ENCODE results near the gene WNT7B.

WNT7B gene

GRCh38 chr22:45906946-45907345 is 70.0 kb downstream of the WNT7B start:
- Histone ChIP-seq H3K4me1 (ENCODE audit: control insufficient read depth, insufficient read depth, low read length) (no peaks in the 10 kb centered on the region; the same call in 1 of the 2 replicates), H3K9me3 (ENCODE audit: control insufficient read depth, insufficient read depth, low read length) (no peaks in the 10 kb centered on the region), H3K36me3 (ENCODE audit: control insufficient read depth, insufficient read depth, low read length) (no peaks in the 10 kb centered on the region), H3K4me3 (ENCODE audit: low read length) (no peak overlapping the region), H3K27ac (ENCODE audit: low read length) (no peak overlapping the region), H3K27me3 (ENCODE audit: control insufficient read depth, insufficient read depth, low read length) (no peaks in the 10 kb centered on the region)
- DNase-seq (ENCODE audit: low read depth, low spot score): no peak
- WGBS (ENCODE audit: insufficient coverage, insufficient read length): no CpG with 5 or more reads among the region's 13 CpGs

GRCh38 chr22:45905924-45906865 is 70.8 kb downstream of the WNT7B start:
- no CpG with 5 or more reads among the region's 33 CpGs for WGBS (ENCODE audit: insufficient coverage, insufficient read length)
- H3K27ac ChIP-seq (ENCODE audit: low read length): no peak overlapping the region
- no peaks in the 10 kb centered on the region; the same call in 1 of the 2 replicates for H3K4me1 ChIP-seq (ENCODE audit: control insufficient read depth, insufficient read depth, low read length)
- H3K4me3 ChIP-seq (ENCODE audit: low read length): no peak overlapping the region
- H3K36me3 ChIP-seq (ENCODE audit: control insufficient read depth, insufficient read depth, low read length): no peaks in the 10 kb centered on the region
- no peaks in the 10 kb centered on the region for H3K27me3 ChIP-seq (ENCODE audit: control insufficient read depth, insufficient read depth, low read length)
- H3K9me3 ChIP-seq (ENCODE audit: control insufficient read depth, insufficient read depth, low read length): no peaks in the 10 kb centered on the region
- DNase-seq (ENCODE audit: low read depth, low spot score): no peak

- Histone ChIP-seq H3K27me3 (ENCODE audit: control insufficient read depth, insufficient read depth, low read length) (no peaks in the 10 kb centered on the region), H3K9me3 (ENCODE audit: control insufficient read depth, insufficient read depth, low read length) (no peaks in the 10 kb centered on the region), H3K36me3 (ENCODE audit: control insufficient read depth, insufficient read depth, low read length) (no peaks in the 10 kb centered on the region), H3K4me1 (ENCODE audit: control insufficient read depth, insufficient read depth, low read length) (no peaks in the 10 kb centered on the region; the same call in 1 of the 2 replicates), H3K4me3 (ENCODE audit: low read length) (no peak overlapping the region), H3K27ac (ENCODE audit: low read length) (no peak overlapping the region)
- no peak for DNase-seq (ENCODE audit: low read depth, low spot score)
- WGBS (ENCODE audit: insufficient coverage, insufficient read length): no CpG with 5 or more reads among the region's 27 CpGs
These were observed 71.5 kb downstream of the WNT7B start for GRCh38 chr22:45905326-45905923.

GRCh38 chr22:45904236-45904635 is 72.7 kb downstream of the WNT7B start:
- Histone ChIP-seq H3K27me3 (ENCODE audit: control insufficient read depth, insufficient read depth, low read length) (no peaks in the 10 kb centered on the region), H3K9me3 (ENCODE audit: control insufficient read depth, insufficient read depth, low read length) (no peaks in the 10 kb centered on the region)

GRCh38 chr22:45903355-45904135 is 73.4 kb downstream of the WNT7B start:
- Histone ChIP-seq H3K4me3 (ENCODE audit: low read length) (no peak overlapping the region), H3K36me3 (ENCODE audit: control insufficient read depth, insufficient read depth, low read length) (no peaks in the 10 kb centered on the region), H3K27me3 (ENCODE audit: control insufficient read depth, insufficient read depth, low read length) (no peaks in the 10 kb centered on the region), H3K27ac (ENCODE audit: low read length) (no peak overlapping the region), H3K9me3 (ENCODE audit: control insufficient read depth, insufficient read depth, low read length) (no peaks in the 10 kb centered on the region), H3K4me1 (ENCODE audit: control insufficient read depth, insufficient read depth, low read length) (no peaks in the 10 kb centered on the region; the same call in 1 of the 2 replicates)
- WGBS (ENCODE audit: insufficient coverage, insufficient read length): no CpG with 5 or more reads among the region's 28 CpGs
- DNase-seq (ENCODE audit: low read depth, low spot score): no peak

More at GRCh38 chr22:45904236-45904635, 72.7 kb downstream of the WNT7B start:
- H3K4me3 ChIP-seq (ENCODE audit: low read length): no peak overlapping the region
- no peak for DNase-seq (ENCODE audit: low read depth, low spot score)
- no CpG with 5 or more reads among the region's 7 CpGs for WGBS (ENCODE audit: insufficient coverage, insufficient read length)
- no peaks in the 10 kb centered on the region; the same call in 1 of the 2 replicates for H3K4me1 ChIP-seq (ENCODE audit: control insufficient read depth, insufficient read depth, low read length)
- no peaks in the 10 kb centered on the region for H3K36me3 ChIP-seq (ENCODE audit: control insufficient read depth, insufficient read depth, low read length)
- H3K27ac ChIP-seq (ENCODE audit: low read length): no peak overlapping the region

GRCh38 chr22:45897736-45898135 is 79.2 kb downstream of the WNT7B start:
- no CpG with 5 or more reads among the region's 6 CpGs for WGBS (ENCODE audit: insufficient coverage, insufficient read length)
- H3K36me3 ChIP-seq (ENCODE audit: control insufficient read depth, insufficient read depth, low read length): no peaks in the 10 kb centered on the region
- DNase-seq (ENCODE audit: low read depth, low spot score): no peak
- H3K27me3 ChIP-seq (ENCODE audit: control insufficient read depth, insufficient read depth, low read length): no peaks in the 10 kb centered on the region
- no peak overlapping the region for H3K27ac ChIP-seq (ENCODE audit: low read length)
- H3K9me3 ChIP-seq (ENCODE audit: control insufficient read depth, insufficient read depth, low read length): no peaks in the 10 kb centered on the region
- H3K4me1 ChIP-seq (ENCODE audit: control insufficient read depth, insufficient read depth, low read length): peaks cover 5% of the 10 kb centered on the region; the same call in 1 of the 2 replicates
- no peak overlapping the region for H3K4me3 ChIP-seq (ENCODE audit: low read length)

GRCh38 chr22:45896964-45897538 is 79.9 kb downstream of the WNT7B start:
- H3K9me3 ChIP-seq (ENCODE audit: control insufficient read depth, insufficient read depth, low read length): no peaks in the 10 kb centered on the region
- no CpG with 5 or more reads among the region's 5 CpGs for WGBS (ENCODE audit: insufficient coverage, insufficient read length)
- H3K27ac ChIP-seq (ENCODE audit: low read length): no peak overlapping the region
- no peaks in the 10 kb centered on the region for H3K36me3 ChIP-seq (ENCODE audit: control insufficient read depth, insufficient read depth, low read length)
- DNase-seq (ENCODE audit: low read depth, low spot score): no peak
- H3K27me3 ChIP-seq (ENCODE audit: control insufficient read depth, insufficient read depth, low read length): no peaks in the 10 kb centered on the region
- no peak overlapping the region for H3K4me3 ChIP-seq (ENCODE audit: low read length)
- peaks cover 5% of the 10 kb centered on the region; the same call in 1 of the 2 replicates for H3K4me1 ChIP-seq (ENCODE audit: control insufficient read depth, insufficient read depth, low read length)

GRCh38 chr22:45896153-45896951 is 80.6 kb downstream of the WNT7B start:
- no peaks in the 10 kb centered on the region for H3K36me3 ChIP-seq (ENCODE audit: control insufficient read depth, insufficient read depth, low read length)
- H3K4me3 ChIP-seq (ENCODE audit: low read length): no peak overlapping the region
- H3K9me3 ChIP-seq (ENCODE audit: control insufficient read depth, insufficient read depth, low read length): no peaks in the 10 kb centered on the region
- H3K4me1 ChIP-seq (ENCODE audit: control insufficient read depth, insufficient read depth, low read length): peaks cover 5% of the 10 kb centered on the region; the same call in 1 of the 2 replicates
- WGBS (ENCODE audit: insufficient coverage, insufficient read length): no CpG with 5 or more reads among the region's 20 CpGs
- DNase-seq (ENCODE audit: low read depth, low spot score): peak; percentile 41
- no peak overlapping the region for H3K27ac ChIP-seq (ENCODE audit: low read length)
- H3K27me3 ChIP-seq (ENCODE audit: control insufficient read depth, insufficient read depth, low read length): no peaks in the 10 kb centered on the region

- no peaks in the 10 kb centered on the region for H3K9me3 ChIP-seq (ENCODE audit: control insufficient read depth, insufficient read depth, low read length)
- no CpG with 5 or more reads among the region's 17 CpGs for whole genome bisulfite sequencing (ENCODE audit: insufficient coverage, insufficient read length)
- no peak for DNase-seq (ENCODE audit: low read depth, low spot score)
- peaks cover 5% of the 10 kb centered on the region; the same call in 1 of the 2 replicates for H3K4me1 ChIP-seq (ENCODE audit: control insufficient read depth, insufficient read depth, low read length)
- H3K4me3 ChIP-seq (ENCODE audit: low read length): no peak overlapping the region
- no peaks in the 10 kb centered on the region for H3K36me3 ChIP-seq (ENCODE audit: control insufficient read depth, insufficient read depth, low read length)
- no peak overlapping the region for H3K27ac ChIP-seq (ENCODE audit: low read length)
- no peaks in the 10 kb centered on the region for H3K27me3 ChIP-seq (ENCODE audit: control insufficient read depth, insufficient read depth, low read length)
These were observed 81.4 kb downstream of the WNT7B start for GRCh38 chr22:45895436-45896152.
